ENCODE data around the gene TLR5.

The TLR5 gene

DNA sequence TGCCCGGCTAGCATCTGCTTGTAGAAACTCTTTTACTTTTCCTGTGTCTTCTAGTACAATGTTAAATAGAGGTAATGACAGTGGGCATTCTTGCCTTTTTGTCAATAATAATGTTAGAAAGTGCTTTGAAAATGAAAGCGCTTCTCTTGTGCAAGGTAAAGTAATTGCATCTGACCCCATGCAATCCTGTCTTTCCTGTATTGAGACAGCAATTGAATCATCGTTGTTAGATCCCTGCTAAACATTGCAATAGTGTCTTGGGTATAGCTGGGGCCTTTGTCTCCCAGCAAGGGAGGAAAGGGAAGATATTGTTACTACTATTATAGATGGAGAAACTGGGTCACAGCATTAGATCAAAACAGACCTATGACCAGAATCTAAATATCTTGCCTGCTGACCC lies 80.9 kb downstream of the TLR5 start:
- H2AK5ac ChIP-seq (ENCODE audit: low read depth, low read length) = no peak overlapping the region
- H2BK5ac ChIP-seq (ENCODE audit: low read length) = no peak overlapping the region
- H3K4ac ChIP-seq (ENCODE audit: low read length) = no peak overlapping the region
- no peak overlapping the region for H2BK15ac ChIP-seq (ENCODE audit: low read length)
- no peak overlapping the region for H4K8ac ChIP-seq (ENCODE audit: low read depth, low read length)
- H3K79me1 ChIP-seq (ENCODE audit: low read depth, low read length) = no peaks in the 10 kb centered on the region
- H3K23ac ChIP-seq (ENCODE audit: low read depth, low read length, poor library complexity) = no peak overlapping the region
- no peak overlapping the region for H4K91ac ChIP-seq (ENCODE audit: low read depth, low read length, poor library complexity)
- H2AFZ ChIP-seq (ENCODE audit: low read length) = no peak overlapping the region
- no peaks in the 10 kb centered on the region for H3K9me3 ChIP-seq (replicated peaks in 1 of 2; ENCODE audit: control insufficient read depth in 2 of 2, insufficient read depth in 1 of 2, low read depth in 1 of 2, low read length in 2 of 2)
- no peaks in the 10 kb centered on the region for H3K36me3 ChIP-seq (replicated peaks in 1 of 2; ENCODE audit: control insufficient read depth in 2 of 2, insufficient read depth in 2 of 2, low read length in 2 of 2)
- H3K4me2 ChIP-seq (ENCODE audit: insufficient read depth, low read length, poor library complexity, severe bottlenecking) = no peak overlapping the region
- no peak overlapping the region for H2BK12ac ChIP-seq (ENCODE audit: low read length)
- H3K4me1 ChIP-seq (ENCODE audit: control insufficient read depth in 2 of 2, insufficient read depth in 1 of 2, low read depth in 1 of 2, low read length in 2 of 2) = no peaks in the 10 kb centered on the region
- WGBS, 2 donors (ENCODE audit: extremely low coverage in 2 of 2, insufficient read length in 2 of 2, insufficient replicate concordance in 1 of 2) = no CpG with 5 or more reads among the region's 3 CpGs
- no peak for DNase-seq (ENCODE audit: low spot score)
- no peak overlapping the region for H2BK120ac ChIP-seq (ENCODE audit: low read depth, low read length)
- no peak overlapping the region for H3K27ac ChIP-seq (replicated peaks; ENCODE audit: low read length)
- no peak overlapping the region for H3K14ac ChIP-seq (ENCODE audit: low read length)
- H3K18ac ChIP-seq (ENCODE audit: low read length) = no peak overlapping the region
- H3K9ac ChIP-seq (ENCODE audit: low read depth, low read length, poor library complexity) = no peak overlapping the region
- peaks cover 0 to 3% (median 2%) of the 10 kb centered on the region in 3 experiments for H3K27me3 ChIP-seq (ENCODE audit: control insufficient read depth in 3 of 3, insufficient read depth in 3 of 3, low read depth in 1 of 3, low read length in 3 of 3)
- no peak overlapping the region for H3K4me3 ChIP-seq (ENCODE audit: low read length in 2 of 2)

GRCh38 chr1:223059526-223059925 lies 83.5 kb downstream of the TLR5 start:
- Histone ChIP-seq H3K18ac (ENCODE audit: low read length) (no peak overlapping the region), H3K36me3 (replicated peaks in 1 of 2; ENCODE audit: control insufficient read depth in 2 of 2, insufficient read depth in 2 of 2, low read length in 2 of 2) (no peaks in the 10 kb centered on the region), H2BK120ac (ENCODE audit: low read depth, low read length) (no peak overlapping the region)

More at GRCh38 chr1:223059526-223059925, 83.5 kb downstream of the TLR5 start:
- no peak overlapping the region for H2AK5ac ChIP-seq (ENCODE audit: low read depth, low read length)
- H3K9ac ChIP-seq (ENCODE audit: low read depth, low read length, poor library complexity) = no peak overlapping the region
- H3K4me3 ChIP-seq (ENCODE audit: low read length in 2 of 2) = no peak overlapping the region
- no peak overlapping the region for H2BK15ac ChIP-seq (ENCODE audit: low read length)
- H3K9me3 ChIP-seq (replicated peaks in 1 of 2; ENCODE audit: control insufficient read depth in 2 of 2, insufficient read depth in 1 of 2, low read depth in 1 of 2, low read length in 2 of 2) = no peaks in the 10 kb centered on the region
- H3K27me3 ChIP-seq (ENCODE audit: control insufficient read depth in 3 of 3, insufficient read depth in 3 of 3, low read depth in 1 of 3, low read length in 3 of 3) = peaks cover 0 to 10% (median 2%) of the 10 kb centered on the region in 3 experiments
- H2BK12ac ChIP-seq (ENCODE audit: low read length) = no peak overlapping the region
- no peaks in the 10 kb centered on the region for H3K79me1 ChIP-seq (ENCODE audit: low read depth, low read length)
- WGBS, 2 donors (ENCODE audit: extremely low coverage in 2 of 2, insufficient read length in 2 of 2, insufficient replicate concordance in 1 of 2) = no CpG with 5 or more reads among the region's 9 CpGs
- H4K8ac ChIP-seq (ENCODE audit: low read depth, low read length) = no peak overlapping the region
- no peak overlapping the region for H3K14ac ChIP-seq (ENCODE audit: low read length)
- H3K27ac ChIP-seq (replicated peaks; ENCODE audit: low read length) = no peak overlapping the region
- no peaks in the 10 kb centered on the region for H3K4me1 ChIP-seq (ENCODE audit: control insufficient read depth in 2 of 2, insufficient read depth in 1 of 2, low read depth in 1 of 2, low read length in 2 of 2)
- no peak for DNase-seq (ENCODE audit: low spot score)
- no peak overlapping the region for H3K4me2 ChIP-seq (ENCODE audit: insufficient read depth, low read length, poor library complexity, severe bottlenecking)
- no peak overlapping the region for H3K4ac ChIP-seq (ENCODE audit: low read length)
- H4K91ac ChIP-seq (ENCODE audit: low read depth, low read length, poor library complexity) = no peak overlapping the region
- H2BK5ac ChIP-seq (ENCODE audit: low read length) = no peak overlapping the region
- no peak overlapping the region for H3K23ac ChIP-seq (ENCODE audit: low read depth, low read length, poor library complexity)
- H2AFZ ChIP-seq (ENCODE audit: low read length) = no peak overlapping the region

All from neuronal stem cell (in vitro differentiated cells).